ENCODE results near the gene MAP3K4. TPM values are rescaled to one million over a fixed set of nuclear protein-coding genes. Genes with fewer than 3 reads are reported as not detected.

MAP3K4 gene
- total RNA-seq, 1 experiment from 2014 or later: 27.9 TPM

DNA sequence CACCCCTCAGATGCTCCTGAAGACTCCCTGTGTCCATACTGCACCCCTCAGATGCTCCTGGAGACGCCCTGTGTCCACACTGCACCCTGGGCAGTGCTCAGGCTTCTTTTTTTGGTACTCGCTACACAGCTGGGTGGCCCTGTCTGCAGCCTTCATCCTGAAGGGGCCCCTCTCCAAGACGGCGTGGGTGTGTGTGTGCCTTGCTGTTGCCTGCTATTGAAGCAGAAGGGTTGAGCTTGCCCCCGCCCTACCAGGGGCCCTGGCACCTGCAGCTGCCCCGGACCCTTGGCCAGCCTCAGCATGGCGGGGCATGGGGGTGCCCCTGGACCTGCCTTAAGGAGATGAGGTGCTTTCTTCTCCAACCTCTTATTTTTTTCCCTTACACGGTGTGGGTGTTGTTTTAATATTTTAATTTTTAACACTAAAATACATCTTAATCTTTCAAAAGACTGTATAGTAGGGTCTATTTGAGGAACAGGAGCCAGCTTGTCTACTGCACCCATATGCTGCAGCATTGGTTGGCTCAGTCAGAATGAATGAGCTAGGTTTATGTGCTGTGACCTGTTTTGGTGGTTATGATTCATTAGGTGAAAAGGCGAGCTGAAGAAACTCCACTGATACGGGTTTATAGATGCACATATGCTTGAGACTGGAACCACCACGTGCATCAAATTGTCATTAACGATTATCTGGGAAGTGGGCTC is 146.4 kb downstream of the MAP3K4 start:
- H3K27me3 ChIP-seq (ENCODE audit: low read length): no peaks in the 10 kb centered on the region
- peak overlapping the region; percentile 73 for H3K9ac ChIP-seq (ENCODE audit: low read length)
- H2AFZ ChIP-seq (ENCODE audit: low read length): no peak overlapping the region
- ATAC-seq: peak; percentile 58
- intact Hi-C loops (cut with micrococcal nuclease): loop anchor here (10.0 kb wide), 1 partner anchor 143 kb away; the partner anchor contains the start of gene MAP3K4
- no peak overlapping the region for H3K4me3 ChIP-seq (ENCODE audit: low read length)
- no TSS peak for BruUV-seq (replicated peaks)
- ChIA-PET CTCF (no interaction called here), POLR2A (ENCODE audit: unreplicated experiment) (interaction anchor here (0.5 kb wide), 1 partner anchor 293 kb away, joined by 7 read pairs; no protein-coding TSS in a partner anchor)
- H3K79me2 ChIP-seq (ENCODE audit: low read length): no peaks in the 10 kb centered on the region
- no peaks in the 10 kb centered on the region for H3F3A ChIP-seq (ENCODE audit: low read length, unreplicated experiment)
- H3K27ac ChIP-seq (ENCODE audit: low read length): peak overlapping the region; percentile 86
- no peaks in the 10 kb centered on the region for H3K36me3 ChIP-seq (ENCODE audit: low read depth, low read length)
- no peak for TF ChIP-seq EZH2 (IDR thresholded peaks at IDR 0.05; ENCODE audit: low read length, unreplicated experiment)
- no peak for TF ChIP-seq EZH2phosphoT487 (IDR thresholded peaks at IDR 0.05; ENCODE audit: borderline replicate concordance, low read length)
- TF ChIP-seq CTCF (conservative IDR thresholded peaks at IDR 0.05; ENCODE audit: low read depth, low read length): no peak
- peak; percentile 77 for DNase-seq
- H3K4me1 ChIP-seq (ENCODE audit: insufficient read depth, low read length): peaks cover 42% of the 10 kb centered on the region
- H4K20me1 ChIP-seq (ENCODE audit: low read length): no peaks in the 10 kb centered on the region
- H3K9me3 ChIP-seq (ENCODE audit: low read length): no peaks in the 10 kb centered on the region
- H3K4me2 ChIP-seq (ENCODE audit: low read length): peak overlapping the region; percentile 37; the same call in 1 of the 2 replicates
- H3K9me2 ChIP-seq (replicated peaks; ENCODE audit: low read length): no peaks in the 10 kb centered on the region

DNA sequence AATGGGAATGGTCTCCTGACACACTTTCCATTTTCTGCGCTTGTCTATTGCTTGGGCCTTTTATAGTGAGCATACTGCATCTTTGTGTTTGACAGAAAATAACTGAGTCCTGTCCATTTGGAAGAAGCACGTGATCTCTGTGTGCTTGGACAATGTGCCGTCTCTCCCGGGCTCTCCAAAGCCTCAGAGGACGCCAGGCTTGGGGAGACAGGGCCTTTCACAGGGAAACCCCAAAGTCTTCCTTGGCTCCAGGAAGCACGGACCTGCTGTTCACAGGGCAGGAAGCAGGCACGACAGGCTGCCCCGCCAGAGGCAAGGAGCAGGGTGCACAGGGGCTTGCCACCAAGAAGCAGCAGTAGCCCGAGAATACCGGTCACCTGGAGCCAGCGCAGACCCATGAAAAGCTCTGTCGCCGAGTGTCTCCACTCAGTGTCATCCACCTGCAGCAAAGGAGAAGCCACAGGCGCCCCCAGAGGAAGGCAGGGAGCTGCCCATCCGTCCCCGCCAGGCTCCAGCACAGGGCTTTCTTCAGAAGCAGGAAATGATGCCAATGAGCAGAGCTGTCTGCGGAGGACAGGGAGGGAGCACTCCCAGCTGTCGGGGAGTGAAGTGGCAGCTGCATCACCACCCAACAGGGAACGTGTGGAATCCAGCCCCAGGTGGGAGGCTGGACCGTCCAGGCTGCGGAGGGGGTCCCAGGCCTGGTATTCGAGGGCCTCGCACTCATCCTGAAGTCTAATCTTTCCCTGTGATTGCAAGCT is 147.2 kb downstream of the MAP3K4 start:
- DNase-seq: no peak
- Histone ChIP-seq H2AFZ (ENCODE audit: low read length) (no peak overlapping the region), H3K79me2 (ENCODE audit: low read length) (no peaks in the 10 kb centered on the region), H4K20me1 (ENCODE audit: low read length) (no peaks in the 10 kb centered on the region), H3K9me3 (ENCODE audit: low read length) (no peaks in the 10 kb centered on the region), H3F3A (ENCODE audit: low read length, unreplicated experiment) (no peaks in the 10 kb centered on the region), H3K36me3 (ENCODE audit: low read depth, low read length) (no peaks in the 10 kb centered on the region), H3K27ac (ENCODE audit: low read length) (peak overlapping the region; percentile 86), H3K27me3 (ENCODE audit: low read length) (no peaks in the 10 kb centered on the region), H3K4me2 (ENCODE audit: low read length) (no peak overlapping the region), H3K4me3 (ENCODE audit: low read length) (no peak overlapping the region), H3K4me1 (ENCODE audit: insufficient read depth, low read length) (peaks cover 42% of the 10 kb centered on the region), H3K9ac (ENCODE audit: low read length) (peak overlapping the region; percentile 73), H3K9me2 (replicated peaks; ENCODE audit: low read length) (no peaks in the 10 kb centered on the region)
- TF ChIP-seq EZH2phosphoT487 (IDR thresholded peaks at IDR 0.05; ENCODE audit: borderline replicate concordance, low read length) (no peak), EZH2 (IDR thresholded peaks at IDR 0.05; ENCODE audit: low read length, unreplicated experiment) (no peak), CTCF (conservative IDR thresholded peaks at IDR 0.05; ENCODE audit: low read depth, low read length) (no peak)
- ChIA-PET POLR2A (ENCODE audit: unreplicated experiment) (no interaction called here), CTCF (interaction anchor here (0.8 kb wide), 1 partner anchor 232 kb away, joined by 5 read pairs; no protein-coding TSS in a partner anchor)
- intact Hi-C loops (cut with micrococcal nuclease): loop anchor here (10.0 kb wide), 1 partner anchor 144 kb away; the partner anchor contains the start of gene MAP3K4
- ATAC-seq: no peak
- no TSS peak for BruUV-seq (replicated peaks)
